ENCODE measurements around the gene RBM34.

- TF ChIP-seq CTCF (IDR thresholded peaks at IDR 0.05 in 2 of 3, conservative IDR thresholded peaks at IDR 0.05 in 1 of 3; ENCODE audit: control insufficient read depth in 2 of 3, extremely low read depth in 1 of 3, insufficient read depth in 1 of 3, low read depth in 3 of 3, low read length in 3 of 3) (no peak), TCF12 (IDR thresholded peaks at IDR 0.05; ENCODE audit: low read depth, low read length) (no peak), REST (IDR thresholded peaks at IDR 0.05; ENCODE audit: low read depth, low read length) (no peak), POLR2A (IDR thresholded peaks at IDR 0.05; ENCODE audit: low read depth, low read length) (no peak), CEBPB (IDR thresholded peaks at IDR 0.05; ENCODE audit: borderline replicate concordance in 1 of 2, low read depth in 2 of 2, low read length in 2 of 2) (no peak), HDAC6 (IDR thresholded peaks at IDR 0.05; ENCODE audit: unreplicated experiment) (no peak), ETV6 (conservative IDR thresholded peaks at IDR 0.05 in 1 of 2, IDR thresholded peaks at IDR 0.05 in 1 of 2; ENCODE audit: borderline replicate concordance in 1 of 2, low read depth in 1 of 2) (no peak), NFIC (IDR thresholded peaks at IDR 0.05; ENCODE audit: low read depth, low read length) (no peak), SP1 (IDR thresholded peaks at IDR 0.05; ENCODE audit: low read depth, low read length) (no peak), RAD51 (IDR thresholded peaks at IDR 0.05) (no peak)
Observed at GRCh38 chr1:235168375-235168774, 7.3 kb upstream of the RBM34 start.

Data from GM12878 (cell line).